HEK293 (cell line): ENCODE data around the gene KRT33A.

ENCODE experiments used
- CTCF ChIA-PET: fragments of 350-600 bp; formaldehyde crosslinking; extraction: SDS; loops from one replicate; lab custom pipeline; 2021; ENCODE audit warnings: antibody characterized with exemption; lab: Yijun Ruan, JAX
- POLR2A ChIA-PET: fragments of 300-600 bp; formaldehyde crosslinking; extraction: SDS; loops from one replicate; lab custom pipeline; 2020; ENCODE audit warnings: antibody characterized with exemption, inconsistent platforms; lab: Yijun Ruan, JAX
- H3K27ac ChIP-seq: fragments of 200-500 bp; sonication (Bioruptor generic); 2 replicates; pipeline ENCODE4 v1.5.1; 2014; ENCODE audit warnings: low read depth, low read length, control low read depth, inconsistent platforms; ENCODE audit errors: extremely low read depth
- H3K36me3 ChIP-seq, 2 experiments: fragments of 200-500 bp in 1 of 2; sonication (Bioruptor generic) in 1 of 2; 1 replicate in 1 of 2; 2 replicates in 1 of 2; pipeline ENCODE4 v1.5.1; 2014 to 2017; ENCODE audit warnings: inconsistent platforms in 2 of 2, low read length in 2 of 2; ENCODE audit not compliant: control insufficient read depth in 2 of 2, insufficient read depth in 1 of 2
- H3K4me1 ChIP-seq: fragments of 200-500 bp; sonication (Bioruptor generic); 2 replicates; pipeline ENCODE4 v1.5.1; 2014; ENCODE audit warnings: mild to moderate bottlenecking, low read length, inconsistent platforms; ENCODE audit not compliant: control insufficient read depth, insufficient read depth
- H3K4me3 ChIP-seq: 2 replicates; pipeline ENCODE4 v1.5.1; 2011; ENCODE audit warnings: low read depth, mild to moderate bottlenecking, control low read depth, low read length, moderate library complexity
- H3K9me3 ChIP-seq: fragments of 200-500 bp; sonication (Bioruptor generic); 2 replicates; pipeline ENCODE4 v1.5.1; 2014; ENCODE audit warnings: low read depth, low read length, inconsistent platforms; ENCODE audit not compliant: control insufficient read depth, insufficient read depth
- SCRT2 ChIP-seq: fragments of 450-650 bp; formaldehyde crosslinking; IDR thresholded peaks from 2 replicates; pipeline ENCODE4 v1.5.1; 2016; ENCODE audit warnings: missing biosample characterization, missing genetic modification characterization
- ZNF140 ChIP-seq: fragments of 450-650 bp; formaldehyde crosslinking; IDR thresholded peaks from 2 replicates; pipeline ENCODE4 v1.5.1; 2016; ENCODE audit warnings: missing biosample characterization, missing genetic modification characterization
- ZNF211 ChIP-seq: fragments of 450-650 bp; formaldehyde crosslinking; IDR thresholded peaks from 2 replicates; pipeline ENCODE4 v1.5.1; 2016; ENCODE audit warnings: low read depth, missing biosample characterization, missing genetic modification characterization
- ZNF24 ChIP-seq: fragments of 450-650 bp; formaldehyde crosslinking; IDR thresholded peaks from 2 replicates; pipeline ENCODE4 v1.5.1; 2016; ENCODE audit warnings: missing biosample characterization, missing genetic modification characterization
- ZNF292 ChIP-seq: fragments of 450-650 bp; formaldehyde crosslinking; IDR thresholded peaks from 2 replicates; pipeline ENCODE4 v1.5.1; 2016; ENCODE audit warnings: low read depth, missing biosample characterization, missing genetic modification characterization, borderline replicate concordance
- ZNF302 ChIP-seq: fragments of 450-650 bp; formaldehyde crosslinking; IDR thresholded peaks from 2 replicates; pipeline ENCODE4 v1.5.1; 2016; ENCODE audit warnings: missing biosample characterization, missing genetic modification characterization, low read depth
- ZNF362 ChIP-seq: fragments of 450-650 bp; formaldehyde crosslinking; IDR thresholded peaks from 2 replicates; pipeline ENCODE4 v1.5.1; 2016; ENCODE audit warnings: missing biosample characterization, missing genetic modification characterization
- ZNF426 ChIP-seq: fragments of 450-650 bp; formaldehyde crosslinking; IDR thresholded peaks from 2 replicates; pipeline ENCODE4 v1.5.1; 2017; ENCODE audit warnings: missing biosample characterization, missing genetic modification characterization, mild to moderate bottlenecking, inconsistent platforms, moderate library complexity
- ZNF48 ChIP-seq: fragments of 450-650 bp; formaldehyde crosslinking; IDR thresholded peaks from 2 replicates; pipeline ENCODE4 v1.5.1; 2016; ENCODE audit warnings: missing biosample characterization, missing genetic modification characterization
- ZNF548 ChIP-seq: fragments of 450-650 bp; formaldehyde crosslinking; IDR thresholded peaks from 2 replicates; pipeline ENCODE4 v1.5.1; 2016; ENCODE audit warnings: missing biosample characterization, missing genetic modification characterization
- ZNF555 ChIP-seq: fragments of 450-650 bp; formaldehyde crosslinking; conservative IDR thresholded peaks from 2 replicates; pipeline ENCODE4 v1.5.1; 2017; ENCODE audit warnings: missing biosample characterization, mild to moderate bottlenecking, missing genetic modification characterization, inconsistent platforms
- ZNF596 ChIP-seq: fragments of 450-650 bp; IDR thresholded peaks from 2 replicates; pipeline ENCODE4 v1.5.0; 2018; ENCODE audit warnings: missing biosample characterization, mild to moderate bottlenecking, missing genetic modification characterization, moderate library complexity
- ZNF660 ChIP-seq: fragments of 450-650 bp; IDR thresholded peaks from 2 replicates; pipeline ENCODE4 v1.5.1; 2018; ENCODE audit warnings: missing biosample characterization, mild to moderate bottlenecking, missing genetic modification characterization
- ZNF677 ChIP-seq: fragments of 450-650 bp; IDR thresholded peaks from 2 replicates; pipeline ENCODE4 v1.5.0; 2018; ENCODE audit warnings: missing biosample characterization, mild to moderate bottlenecking, missing genetic modification characterization, moderate library complexity
- TF ChIP-seq, protein P1 (sequence below): fragments of 450-650 bp; formaldehyde crosslinking; conservative IDR thresholded peaks from 2 replicates; pipeline ENCODE4 v1.5.1; 2016; ENCODE audit warnings: low read depth, missing biosample characterization, missing genetic modification characterization
- TF ChIP-seq, protein P2 (sequence below): fragments of 450-650 bp; formaldehyde crosslinking; IDR thresholded peaks from 2 replicates; pipeline ENCODE4 v1.5.1; 2016; ENCODE audit warnings: missing biosample characterization, missing genetic modification characterization

Gene KRT33A

DNA sequence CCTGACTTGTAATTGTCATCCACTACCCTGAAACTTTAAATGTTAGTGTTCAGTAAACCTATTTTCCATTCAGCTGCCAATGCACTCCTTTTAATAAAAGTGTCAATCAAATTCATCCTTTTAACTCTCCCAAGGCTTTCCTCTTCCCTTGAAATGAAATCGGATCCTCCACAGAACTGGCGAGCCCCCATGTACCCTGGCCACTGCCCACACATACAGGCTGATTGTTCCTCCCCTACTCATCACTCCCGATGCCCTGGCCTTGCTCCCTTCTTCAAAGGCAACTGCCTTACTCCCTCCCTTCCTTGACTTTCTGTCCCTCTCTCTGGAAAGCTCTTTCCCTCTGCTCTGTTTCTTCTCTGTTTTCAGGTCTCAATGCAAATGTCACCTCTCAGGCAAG lies 7.6 kb downstream of the KRT33A start (continued):
- no peak for TF ChIP-seq ZNF362
- TF ChIP-seq, all 188 proteins: peak for 0

DNA sequence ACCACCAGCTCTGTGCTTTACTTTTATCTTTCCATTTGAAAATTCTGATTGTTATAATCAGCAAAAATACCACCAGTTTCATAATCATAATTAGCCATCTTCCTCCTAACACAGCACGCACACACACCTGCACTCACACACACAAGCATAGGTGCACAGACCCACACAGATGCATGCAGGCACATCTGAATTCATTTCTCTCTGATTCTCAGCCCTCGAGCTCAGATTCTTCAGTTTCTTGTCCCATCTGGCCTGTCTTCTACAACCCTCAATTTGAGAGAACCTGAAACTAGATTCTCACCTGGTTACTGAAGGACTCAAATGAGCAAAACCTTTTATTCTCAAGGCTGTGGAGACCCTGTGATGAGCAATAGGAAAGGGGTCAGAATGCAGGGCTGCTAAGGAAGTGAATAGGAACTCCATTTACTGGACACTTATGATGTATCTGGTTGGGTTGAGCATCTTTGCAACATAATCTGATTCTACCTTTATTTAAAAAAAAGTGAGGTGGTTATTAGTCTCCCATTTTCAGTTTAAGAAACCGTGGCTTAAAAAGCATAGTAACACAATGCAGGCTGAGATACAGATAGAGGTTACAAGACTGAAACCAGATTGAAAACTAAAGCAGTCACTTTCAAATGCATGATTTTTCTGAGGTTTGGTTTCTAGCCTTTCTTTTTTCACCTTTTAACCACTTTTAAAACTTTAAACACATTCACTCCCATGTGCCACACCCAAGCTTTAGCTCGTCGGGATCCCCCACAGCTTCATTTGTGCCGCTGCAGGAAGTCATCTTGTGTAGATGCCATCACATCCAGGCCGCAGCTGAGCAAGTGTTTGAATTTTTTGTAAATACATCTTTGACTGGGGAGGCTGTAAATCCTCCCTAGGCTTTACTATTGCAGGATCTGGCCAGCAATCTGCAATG lies 9.4 kb downstream of the KRT33A start:
- CTCF ChIA-PET, result interaction anchor here (0.6 to 2.0 kb wide), 4 partner anchors 9 to 324 kb away, joined by 3 to 16 read pairs (median 5); no protein-coding TSS in a partner anchor
- Histone ChIP-seq H3K4me3 (no peak overlapping the region), H3K27ac (no peak overlapping the region), H3K9me3 (no peaks in the 10 kb centered on the region), H3K36me3 (no peaks in the 10 kb centered on the region), H3K4me1 (no peaks in the 10 kb centered on the region)
- POLR2A ChIA-PET, result no interaction called here
- no peak for TF ChIP-seq ZNF211 (tag by site-specific recombination)
- no peak for TF ChIP-seq ZNF548 (tag by site-specific recombination)
- no peak for TF ChIP-seq ZNF140 (tag by site-specific recombination)
- no peak for TF ChIP-seq ZNF555 (tag by site-specific recombination)
- TF ChIP-seq ZNF677 (tag by site-specific recombination), result no peak
- no peak for TF ChIP-seq ZNF292 (tag by site-specific recombination)
- TF ChIP-seq, protein P1, sequence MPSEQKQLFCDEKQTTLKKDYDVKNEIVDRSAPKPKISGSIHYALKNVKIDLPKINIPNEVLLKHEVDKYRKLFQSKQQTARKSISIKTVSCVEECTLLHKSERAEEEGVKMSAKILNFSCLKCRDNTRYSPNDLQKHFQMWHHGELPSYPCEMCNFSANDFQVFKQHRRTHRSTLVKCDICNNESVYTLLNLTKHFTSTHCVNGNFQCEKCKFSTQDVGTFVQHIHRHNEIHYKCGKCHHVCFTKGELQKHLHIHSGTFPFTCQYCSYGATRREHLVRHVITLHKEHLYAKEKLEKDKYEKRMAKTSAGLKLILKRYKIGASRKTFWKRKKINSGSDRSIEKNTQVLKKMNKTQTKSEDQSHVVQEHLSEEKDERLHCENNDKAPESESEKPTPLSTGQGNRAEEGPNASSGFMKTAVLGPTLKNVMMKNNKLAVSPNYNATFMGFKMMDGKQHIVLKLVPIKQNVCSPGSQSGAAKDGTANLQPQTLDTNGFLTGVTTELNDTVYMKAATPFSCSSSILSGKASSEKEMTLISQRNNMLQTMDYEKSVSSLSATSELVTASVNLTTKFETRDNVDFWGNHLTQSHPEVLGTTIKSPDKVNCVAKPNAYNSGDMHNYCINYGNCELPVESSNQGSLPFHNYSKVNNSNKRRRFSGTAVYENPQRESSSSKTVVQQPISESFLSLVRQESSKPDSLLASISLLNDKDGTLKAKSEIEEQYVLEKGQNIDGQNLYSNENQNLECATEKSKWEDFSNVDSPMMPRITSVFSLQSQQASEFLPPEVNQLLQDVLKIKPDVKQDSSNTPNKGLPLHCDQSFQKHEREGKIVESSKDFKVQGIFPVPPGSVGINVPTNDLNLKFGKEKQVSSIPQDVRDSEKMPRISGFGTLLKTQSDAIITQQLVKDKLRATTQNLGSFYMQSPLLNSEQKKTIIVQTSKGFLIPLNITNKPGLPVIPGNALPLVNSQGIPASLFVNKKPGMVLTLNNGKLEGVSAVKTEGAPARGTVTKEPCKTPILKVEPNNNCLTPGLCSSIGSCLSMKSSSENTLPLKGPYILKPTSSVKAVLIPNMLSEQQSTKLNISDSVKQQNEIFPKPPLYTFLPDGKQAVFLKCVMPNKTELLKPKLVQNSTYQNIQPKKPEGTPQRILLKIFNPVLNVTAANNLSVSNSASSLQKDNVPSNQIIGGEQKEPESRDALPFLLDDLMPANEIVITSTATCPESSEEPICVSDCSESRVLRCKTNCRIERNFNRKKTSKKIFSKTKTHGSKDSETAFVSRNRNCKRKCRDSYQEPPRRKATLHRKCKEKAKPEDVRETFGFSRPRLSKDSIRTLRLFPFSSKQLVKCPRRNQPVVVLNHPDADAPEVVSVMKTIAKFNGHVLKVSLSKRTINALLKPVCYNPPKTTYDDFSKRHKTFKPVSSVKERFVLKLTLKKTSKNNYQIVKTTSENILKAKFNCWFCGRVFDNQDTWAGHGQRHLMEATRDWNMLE, result no peak
- no peak for TF ChIP-seq ZNF302 (tag by site-specific recombination)
- no peak for TF ChIP-seq ZNF426 (tag by site-specific recombination)
- no peak for TF ChIP-seq ZNF24 (tag by site-specific recombination)
- no peak for TF ChIP-seq ZNF596
- no peak for TF ChIP-seq ZNF660 (tag by site-specific recombination)
- no peak for TF ChIP-seq SCRT2 (tag by site-specific recombination)
- TF ChIP-seq, protein P2, sequence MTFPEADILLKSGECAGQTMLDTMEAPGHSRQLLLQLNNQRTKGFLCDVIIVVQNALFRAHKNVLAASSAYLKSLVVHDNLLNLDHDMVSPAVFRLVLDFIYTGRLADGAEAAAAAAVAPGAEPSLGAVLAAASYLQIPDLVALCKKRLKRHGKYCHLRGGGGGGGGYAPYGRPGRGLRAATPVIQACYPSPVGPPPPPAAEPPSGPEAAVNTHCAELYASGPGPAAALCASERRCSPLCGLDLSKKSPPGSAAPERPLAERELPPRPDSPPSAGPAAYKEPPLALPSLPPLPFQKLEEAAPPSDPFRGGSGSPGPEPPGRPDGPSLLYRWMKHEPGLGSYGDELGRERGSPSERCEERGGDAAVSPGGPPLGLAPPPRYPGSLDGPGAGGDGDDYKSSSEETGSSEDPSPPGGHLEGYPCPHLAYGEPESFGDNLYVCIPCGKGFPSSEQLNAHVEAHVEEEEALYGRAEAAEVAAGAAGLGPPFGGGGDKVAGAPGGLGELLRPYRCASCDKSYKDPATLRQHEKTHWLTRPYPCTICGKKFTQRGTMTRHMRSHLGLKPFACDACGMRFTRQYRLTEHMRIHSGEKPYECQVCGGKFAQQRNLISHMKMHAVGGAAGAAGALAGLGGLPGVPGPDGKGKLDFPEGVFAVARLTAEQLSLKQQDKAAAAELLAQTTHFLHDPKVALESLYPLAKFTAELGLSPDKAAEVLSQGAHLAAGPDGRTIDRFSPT, result no peak
- no peak for TF ChIP-seq ZNF48 (tag by site-specific recombination)
